Measurements from ENCODE around the gene STN1.

Gene STN1

DNA sequence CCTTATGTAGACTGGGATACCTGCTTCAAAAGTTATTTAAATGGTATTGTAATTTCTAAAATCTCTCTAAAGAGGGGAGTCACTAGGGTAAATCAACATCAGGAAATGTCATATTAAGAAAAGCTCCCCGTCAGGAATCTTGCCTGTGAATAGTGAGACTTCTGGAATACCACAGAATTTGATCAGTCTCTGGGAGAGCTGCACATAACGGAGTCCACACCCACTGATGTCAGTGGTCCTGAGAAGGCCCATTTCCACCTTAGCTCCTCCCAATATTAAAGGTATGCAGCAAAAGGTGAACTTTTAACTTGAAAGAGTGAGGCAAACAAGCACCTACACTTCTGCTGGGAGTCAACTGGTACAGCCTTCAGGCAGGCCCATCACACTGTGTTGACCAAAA, 27.3 kb downstream of the STN1 start:
- DNase-seq, result no peak

DNA sequence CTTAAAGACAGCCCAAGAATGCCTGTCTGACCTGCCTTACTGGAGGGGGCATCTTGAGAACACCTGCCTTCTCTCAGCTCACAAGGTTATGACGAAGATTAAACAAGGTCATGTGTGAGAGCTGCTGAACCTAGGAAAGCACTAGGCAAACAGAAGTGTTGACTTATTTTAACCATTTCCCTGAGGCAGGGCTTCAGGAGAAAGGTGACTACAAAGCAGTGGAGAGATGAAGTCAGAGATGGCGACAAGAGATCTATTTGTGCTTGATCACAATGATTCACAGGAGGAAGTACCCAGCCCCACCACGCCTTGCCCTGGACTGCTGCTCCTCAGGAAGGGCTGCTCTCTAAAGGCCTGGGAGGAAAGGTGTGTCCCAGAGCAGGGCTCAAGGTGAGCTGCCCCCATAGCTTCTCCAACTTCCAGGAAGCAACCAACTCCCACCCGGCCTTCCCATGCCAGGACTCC, 27.8 kb downstream of the STN1 start:
- no peak for DNase-seq

DNA sequence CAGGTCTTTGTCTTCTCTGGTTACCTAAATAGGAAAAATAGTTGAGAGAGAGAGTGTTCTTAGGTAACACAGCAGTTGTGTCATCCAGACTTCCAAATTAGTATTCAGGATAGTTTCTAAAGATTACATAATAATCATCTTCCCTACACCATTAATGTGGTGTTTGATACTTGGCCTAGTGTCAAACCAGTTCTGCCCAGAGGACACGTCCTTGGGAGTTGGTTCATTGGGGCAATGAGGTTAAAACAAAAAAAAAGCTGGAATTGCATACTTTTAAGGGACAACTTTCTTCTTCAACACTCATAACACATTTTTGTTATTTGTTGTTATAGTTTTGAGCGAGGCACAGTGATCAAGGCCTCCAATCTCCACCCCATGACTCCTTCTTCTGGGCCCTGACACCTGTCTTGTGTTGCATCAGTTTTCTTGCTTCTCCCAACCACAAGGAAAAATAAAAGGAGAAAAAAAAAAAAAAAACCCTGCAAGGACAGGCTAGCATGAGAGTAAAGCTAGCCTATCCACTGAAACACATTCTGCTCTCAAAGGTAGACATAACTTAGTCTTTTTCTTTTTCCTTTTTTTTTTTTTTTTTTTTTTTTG, 28.8 kb downstream of the STN1 start:
- no peak for DNase-seq

DNA sequence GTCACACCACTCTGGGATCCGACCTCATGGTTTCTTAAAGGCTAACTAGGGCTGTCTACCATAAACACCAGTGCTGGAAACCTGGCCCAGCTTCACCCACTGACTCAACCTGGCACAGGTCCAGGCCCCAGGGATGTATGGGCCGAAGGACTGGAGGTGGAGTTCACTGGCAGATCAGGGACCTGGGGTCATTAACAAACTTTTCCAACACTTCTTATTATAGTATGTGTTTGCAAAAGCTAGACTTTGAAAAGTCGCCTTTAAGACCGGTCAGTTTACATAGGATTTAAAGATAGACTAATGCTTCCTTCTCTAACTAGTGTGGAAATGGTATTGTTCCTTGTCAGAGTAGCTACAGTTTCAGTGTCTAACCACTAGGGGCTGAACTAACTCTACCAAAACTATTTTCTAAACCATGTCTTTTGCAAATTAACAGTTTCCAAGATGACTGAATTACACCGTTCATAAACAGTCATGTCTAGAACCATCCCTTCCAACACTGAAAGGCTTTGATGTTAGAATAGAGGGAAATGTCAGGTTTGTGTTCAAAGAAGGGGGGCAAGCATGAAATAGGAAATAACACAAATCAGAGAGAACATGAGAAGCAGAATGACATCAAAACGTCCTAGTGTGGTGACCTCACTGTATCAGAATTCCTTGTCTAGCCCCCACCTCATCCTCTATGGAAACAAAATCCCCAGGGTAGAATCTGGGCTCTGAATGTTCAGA, 29.7 kb downstream of the STN1 start:
- DNase-seq, result peak; percentile 79

DNA sequence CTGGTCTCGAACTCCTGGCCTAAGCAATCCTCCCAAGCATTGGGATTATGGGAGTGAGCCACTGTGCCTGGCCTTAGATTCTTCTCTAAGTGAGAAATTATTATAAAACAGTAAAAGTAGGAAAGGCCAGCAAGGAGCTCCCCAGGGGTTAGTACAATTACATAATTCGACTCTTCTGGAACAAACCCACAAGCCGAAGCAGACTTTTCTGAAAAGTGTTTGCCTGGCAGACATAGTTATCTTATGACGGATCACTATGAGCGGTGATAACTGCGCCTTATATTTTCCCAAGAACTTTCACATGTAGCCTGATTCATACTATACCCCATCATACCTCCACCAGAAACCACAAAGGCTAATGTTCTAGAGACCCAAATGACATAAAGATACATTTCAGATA, 32.4 kb downstream of the STN1 start:
- no peak for DNase-seq

DNA sequence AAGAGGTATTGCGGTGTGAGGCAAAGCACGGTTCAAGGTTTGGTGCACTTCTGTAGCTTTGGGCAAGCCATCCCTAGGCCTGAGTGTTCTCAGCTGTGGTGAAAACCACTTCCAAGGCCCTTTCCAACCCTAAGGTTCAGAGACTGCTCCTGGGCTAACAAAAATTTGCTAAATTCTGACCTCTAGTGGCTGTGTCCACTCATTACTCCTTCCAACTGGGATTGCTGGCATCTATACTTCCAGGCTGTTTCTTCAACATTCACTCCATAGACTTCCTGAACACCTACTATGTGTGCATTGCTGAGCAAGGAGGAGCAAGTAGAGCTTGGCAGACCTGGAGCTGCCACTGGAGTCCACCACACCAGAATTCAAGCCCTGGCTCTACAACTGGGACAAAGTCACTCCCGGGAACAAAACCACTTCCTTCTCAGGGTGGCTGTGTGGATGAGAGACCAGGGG, 33.3 kb downstream of the STN1 start:
- peak; percentile 89 for DNase-seq

DNA sequence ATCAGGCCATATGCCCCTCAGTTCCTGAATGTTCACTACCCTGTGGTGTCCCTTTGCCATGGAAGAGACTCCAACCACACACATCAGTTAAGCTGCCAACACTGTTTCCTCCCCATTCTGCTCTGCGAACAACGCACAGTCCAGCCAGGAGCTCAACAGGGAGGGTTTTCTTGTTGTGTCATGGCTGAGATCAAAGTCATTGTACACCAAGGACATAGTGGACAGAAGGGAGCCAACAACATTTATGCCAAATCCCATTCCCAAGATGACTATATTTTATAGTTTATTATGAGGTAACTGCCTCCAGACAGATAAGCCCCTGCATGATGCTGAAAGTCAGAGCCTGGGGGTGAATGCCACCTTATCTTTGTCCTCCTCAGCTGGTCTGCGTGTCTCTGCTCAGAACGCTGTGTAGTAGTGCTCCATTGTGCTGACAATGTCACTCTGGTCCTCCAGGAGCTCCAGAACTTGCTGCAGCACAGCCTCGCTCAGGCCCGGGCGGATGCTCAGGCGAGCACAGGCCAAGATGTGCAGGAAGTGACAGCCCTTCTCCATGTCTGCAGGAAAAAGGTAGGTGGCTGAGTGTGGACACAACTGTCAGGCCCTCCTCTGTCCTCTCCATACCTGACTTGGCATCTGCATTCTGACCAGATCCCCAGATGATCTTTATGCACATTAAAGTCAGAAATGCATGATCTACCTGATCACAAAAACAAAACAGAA, 35.5 kb downstream of the STN1 start:
- no peak for DNase-seq

DNA sequence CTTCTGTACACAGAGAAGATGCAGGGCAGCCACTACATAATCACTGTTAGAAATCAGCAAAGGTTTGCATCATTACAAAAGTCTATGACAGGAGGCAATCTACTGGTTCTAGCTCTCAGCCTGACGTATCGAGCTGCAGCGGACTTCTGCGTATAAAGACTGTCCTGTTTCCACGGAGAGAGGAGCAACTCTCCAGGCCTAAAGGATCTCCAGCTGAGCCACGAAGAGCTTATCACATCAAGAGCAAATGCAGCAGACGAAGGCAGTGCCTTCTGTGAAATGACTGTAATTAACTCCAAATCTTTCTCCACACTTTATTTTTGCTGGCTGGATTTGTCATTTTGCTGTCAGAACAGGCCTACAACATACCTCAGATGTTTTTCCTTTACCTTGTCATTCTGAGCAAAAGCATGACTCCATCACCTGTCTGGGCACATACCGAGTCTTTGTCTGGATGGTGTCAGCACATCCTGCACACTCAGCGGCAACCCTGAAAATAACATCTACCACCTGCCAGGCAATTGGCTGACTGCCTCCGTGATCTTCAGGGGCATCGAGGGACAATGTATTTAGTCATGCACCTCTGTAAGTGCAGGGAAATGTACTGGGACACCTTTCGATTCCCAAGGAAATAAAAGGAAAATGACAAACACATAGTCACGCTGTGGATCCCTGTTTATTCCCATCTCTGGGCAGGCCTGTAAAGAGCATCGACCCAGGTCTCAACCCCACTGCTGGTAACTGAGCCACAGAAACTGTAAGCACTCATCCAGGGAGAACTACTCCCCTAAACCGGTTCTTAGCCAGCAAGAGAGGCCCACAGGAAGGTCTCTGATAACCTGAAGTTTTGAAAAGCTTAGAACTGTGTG, 36.3 kb downstream of the STN1 start:
- DNase-seq, result no peak

DNA sequence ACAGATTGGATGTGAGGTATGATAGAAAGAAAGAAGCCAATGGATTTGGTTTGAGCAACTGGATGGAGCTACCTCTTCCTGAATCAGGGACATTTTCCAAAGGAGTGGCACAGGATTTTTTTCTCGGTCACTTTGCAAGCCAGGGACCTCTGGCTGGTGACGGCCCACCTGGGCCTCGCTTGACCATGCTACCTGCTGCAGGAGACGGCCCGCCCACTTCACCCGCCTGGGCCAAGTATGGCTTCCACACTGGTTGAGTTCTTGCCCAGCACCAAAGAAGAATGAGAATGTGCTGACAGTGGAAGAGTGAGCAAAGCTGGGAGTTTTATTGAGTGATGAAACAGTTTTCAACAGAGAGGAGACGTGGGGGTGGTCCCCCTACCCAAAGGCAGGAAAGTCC, 38.2 kb downstream of the STN1 start:
- no peak for DNase-seq

DNA sequence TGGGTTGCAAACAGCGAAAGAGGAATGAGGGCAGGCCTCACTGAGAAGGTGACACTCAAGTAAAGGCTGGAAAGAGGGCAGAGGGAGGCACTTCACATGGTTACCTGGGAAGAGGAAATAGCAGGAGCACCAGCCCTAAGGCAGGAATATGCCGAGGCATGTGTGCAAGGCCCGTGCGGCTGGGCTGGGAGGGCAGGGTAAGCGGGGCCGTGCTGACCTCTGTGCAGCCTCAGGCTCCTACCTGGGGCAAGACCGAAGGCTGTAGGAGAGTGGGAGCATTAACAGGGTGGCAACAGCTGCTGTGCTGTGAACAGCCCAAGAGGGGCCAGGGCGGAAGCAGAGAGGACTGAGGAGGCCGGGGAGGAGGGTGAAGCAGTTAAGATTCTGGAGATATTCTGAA, 38.6 kb downstream of the STN1 start:
- no peak for DNase-seq

DNA sequence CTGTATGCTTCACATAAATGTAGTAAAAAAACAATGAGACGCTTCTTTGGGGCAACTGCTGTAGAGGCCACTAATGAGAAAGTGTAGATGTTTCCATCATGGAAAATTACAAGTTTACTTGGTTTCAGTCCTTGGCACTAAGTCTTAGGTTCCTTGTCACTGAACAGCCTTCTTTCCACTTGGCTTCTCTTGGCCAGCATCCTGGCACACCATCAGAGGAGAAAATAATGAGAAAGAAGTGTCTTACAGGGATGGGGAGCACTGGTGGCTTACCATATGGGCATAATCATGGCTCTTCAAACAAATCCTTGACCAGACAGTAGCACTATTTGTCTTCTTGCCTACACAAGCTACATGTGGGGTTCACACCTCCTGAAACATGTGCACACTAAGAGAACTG, 40.1 kb downstream of the STN1 start:
- no peak for DNase-seq

DNA sequence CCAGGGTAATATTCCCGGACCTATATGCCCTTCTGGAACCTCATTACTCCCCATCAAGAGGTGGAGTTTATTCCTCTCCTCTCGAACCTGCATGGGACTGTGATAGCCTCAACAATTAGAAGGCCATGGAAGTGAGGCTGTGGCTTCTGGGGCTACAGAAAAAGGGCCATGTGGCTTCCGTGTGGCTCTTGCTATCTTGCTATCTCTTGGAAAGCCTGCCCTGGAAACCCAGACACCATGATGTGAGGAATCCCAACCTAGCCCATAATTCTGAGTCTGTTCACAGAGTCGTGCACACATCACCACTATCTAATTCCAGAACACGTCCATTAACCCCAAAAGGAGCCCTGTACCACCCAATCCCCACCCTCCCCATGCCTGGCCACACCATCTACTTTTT, 41.8 kb downstream of the STN1 start:
- DNase-seq, result no peak

DNA sequence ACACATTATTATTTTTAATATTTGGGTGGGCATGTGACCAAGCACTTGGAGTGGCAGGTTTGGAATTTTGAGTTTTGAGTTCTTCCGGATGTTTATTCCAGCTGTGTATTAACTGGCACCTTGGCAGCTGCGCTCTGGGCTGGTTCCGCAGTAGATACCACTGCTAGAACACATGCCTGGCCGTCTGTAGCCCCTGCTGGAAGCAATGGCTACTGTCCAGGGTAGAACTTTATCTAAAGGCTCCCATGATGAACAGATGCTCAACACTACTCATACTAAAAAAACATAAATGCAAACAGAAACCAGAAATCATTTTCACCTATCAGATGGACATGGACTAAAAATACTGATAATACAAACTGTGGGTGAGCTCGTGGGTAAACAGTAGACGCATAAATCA, 43.3 kb downstream of the STN1 start:
- DNase-seq, result no peak

DNA sequence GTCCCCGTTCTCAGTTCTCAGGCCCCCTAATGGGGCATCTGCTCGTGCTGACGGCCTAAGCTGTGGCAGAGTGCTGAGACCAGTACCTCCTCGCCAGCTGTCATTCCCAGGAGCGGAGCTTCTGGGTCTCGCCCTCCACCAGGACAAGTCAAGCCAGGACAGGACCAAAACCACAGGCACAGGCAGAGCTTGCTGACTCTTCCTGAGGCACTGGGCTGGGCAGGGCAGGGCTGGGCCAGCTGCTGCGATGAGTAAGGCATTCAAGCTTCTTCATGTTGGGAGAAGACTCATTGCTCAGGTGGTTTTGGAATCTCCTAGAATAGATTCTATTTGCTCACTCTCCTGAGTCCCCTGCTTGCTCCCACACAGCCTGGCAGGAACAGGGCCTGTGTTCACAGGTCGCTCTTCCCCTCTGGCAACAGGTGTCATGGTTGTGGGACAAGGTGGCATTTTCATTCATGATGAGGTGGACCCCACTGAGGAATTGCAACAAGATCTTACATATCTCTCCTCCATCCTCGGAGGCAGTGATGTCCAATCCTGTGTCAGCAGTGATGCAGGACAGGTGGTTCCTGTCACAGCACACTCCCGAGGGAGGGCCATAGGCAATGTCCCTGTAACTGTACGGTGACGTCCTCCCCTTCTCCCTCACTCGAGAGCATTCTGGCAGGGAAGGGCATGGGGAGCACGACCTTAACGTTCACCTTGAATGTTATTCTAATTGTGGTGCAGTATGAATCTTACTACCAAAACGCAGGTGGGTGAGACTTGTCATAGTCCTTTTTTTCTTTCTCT, 45.6 kb downstream of the STN1 start:
- DNase-seq, result no peak

DNA sequence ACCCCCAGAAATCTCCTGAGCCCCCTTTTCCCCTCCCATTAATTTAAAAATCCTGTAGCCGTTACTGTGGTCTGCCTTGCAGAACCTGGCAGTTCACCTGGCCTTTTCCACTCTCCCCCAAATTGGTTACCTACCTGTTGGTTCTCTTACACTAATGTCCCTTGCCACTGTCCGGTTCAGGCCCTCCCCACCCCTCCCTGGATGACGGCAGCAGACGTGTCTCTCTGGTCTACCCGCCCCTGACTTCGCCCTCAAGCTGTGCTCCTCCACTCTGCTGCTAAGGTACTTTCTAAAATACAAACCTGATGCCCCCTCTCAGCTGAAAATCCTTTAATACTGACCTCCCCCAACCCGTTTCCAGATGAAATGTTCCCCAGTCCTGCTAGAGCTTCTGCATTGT, 47.0 kb downstream of the STN1 start:
- DNase-seq, result no peak

DNA sequence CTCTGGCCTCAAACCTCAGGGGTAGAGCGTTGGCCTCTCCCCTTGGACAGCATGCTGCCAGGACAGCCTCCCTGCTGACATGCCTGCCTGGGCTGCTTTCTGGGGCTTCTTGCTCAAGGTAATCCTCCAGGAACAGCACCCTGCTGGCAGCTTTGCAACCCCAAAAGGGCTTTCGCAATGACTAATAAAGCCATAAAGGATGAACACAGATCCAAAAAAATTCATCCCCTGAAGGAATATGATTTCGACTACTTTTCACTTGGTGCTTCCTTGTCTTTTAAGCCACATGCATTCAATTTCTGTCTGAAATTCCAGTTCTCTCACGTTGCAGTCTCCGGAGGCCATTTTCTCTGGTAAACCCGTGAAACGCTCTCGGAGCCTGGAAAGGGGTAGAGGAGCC, 47.5 kb downstream of the STN1 start:
- peak; percentile 48 for DNase-seq

DNA sequence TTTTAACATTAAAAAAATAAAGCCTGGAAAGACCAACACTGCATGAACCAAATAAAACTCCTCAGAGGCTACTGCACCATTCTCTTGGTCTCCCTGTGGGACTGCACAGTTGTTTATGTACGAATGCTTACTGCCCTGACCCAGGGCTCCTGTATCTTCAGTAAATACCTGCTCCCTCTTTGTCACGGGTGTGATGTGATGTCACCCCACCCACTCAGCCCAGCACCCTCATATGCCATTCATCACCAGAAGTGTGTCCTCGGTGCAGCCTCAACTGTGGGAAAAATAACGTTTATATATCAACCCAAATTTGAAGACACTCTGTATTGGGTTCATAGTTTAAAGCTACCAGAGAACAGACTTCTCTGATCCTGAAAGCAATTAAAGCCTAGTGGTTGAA, 48.6 kb downstream of the STN1 start:
- DNase-seq, result no peak

DNA sequence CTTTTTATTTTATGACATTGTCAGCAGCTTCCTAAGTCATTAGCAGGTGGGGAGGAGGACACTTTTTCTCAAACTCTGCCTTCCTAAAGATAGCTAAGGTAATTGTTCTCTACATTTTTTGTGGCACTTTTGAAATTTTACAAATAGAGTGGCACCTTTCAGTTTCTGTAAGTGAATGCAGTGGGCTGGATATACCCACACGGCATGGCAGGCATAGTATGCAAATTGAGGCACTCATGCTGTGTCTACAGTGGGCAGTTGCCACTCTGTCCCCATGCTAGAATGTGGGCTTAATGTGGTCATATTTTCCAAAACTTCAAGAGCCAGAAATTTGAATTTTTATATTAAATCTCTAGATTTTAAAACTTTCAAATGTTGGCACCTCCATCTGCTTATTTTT, 49.8 kb downstream of the STN1 start:
- DNase-seq, result no peak

DNA sequence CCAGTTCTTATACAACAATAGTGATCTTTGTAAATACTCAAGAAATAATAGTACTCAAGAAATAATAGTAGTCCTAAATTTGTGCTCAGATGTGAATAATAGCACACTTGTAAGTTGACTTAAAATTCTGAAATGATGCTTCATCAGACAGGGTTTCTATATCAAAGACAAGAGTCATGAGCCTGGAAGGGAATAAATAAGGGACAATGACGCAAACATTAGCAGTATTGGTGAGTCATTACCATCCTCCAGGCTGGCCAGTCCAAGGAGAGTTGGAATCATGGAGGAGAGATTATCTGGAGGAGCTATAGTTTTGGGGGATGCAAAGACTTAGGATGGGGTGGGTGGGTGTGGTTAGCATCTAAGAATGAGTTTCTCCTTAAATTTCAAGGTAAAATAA, 56.5 kb downstream of the STN1 start:
- no peak for DNase-seq

DNA sequence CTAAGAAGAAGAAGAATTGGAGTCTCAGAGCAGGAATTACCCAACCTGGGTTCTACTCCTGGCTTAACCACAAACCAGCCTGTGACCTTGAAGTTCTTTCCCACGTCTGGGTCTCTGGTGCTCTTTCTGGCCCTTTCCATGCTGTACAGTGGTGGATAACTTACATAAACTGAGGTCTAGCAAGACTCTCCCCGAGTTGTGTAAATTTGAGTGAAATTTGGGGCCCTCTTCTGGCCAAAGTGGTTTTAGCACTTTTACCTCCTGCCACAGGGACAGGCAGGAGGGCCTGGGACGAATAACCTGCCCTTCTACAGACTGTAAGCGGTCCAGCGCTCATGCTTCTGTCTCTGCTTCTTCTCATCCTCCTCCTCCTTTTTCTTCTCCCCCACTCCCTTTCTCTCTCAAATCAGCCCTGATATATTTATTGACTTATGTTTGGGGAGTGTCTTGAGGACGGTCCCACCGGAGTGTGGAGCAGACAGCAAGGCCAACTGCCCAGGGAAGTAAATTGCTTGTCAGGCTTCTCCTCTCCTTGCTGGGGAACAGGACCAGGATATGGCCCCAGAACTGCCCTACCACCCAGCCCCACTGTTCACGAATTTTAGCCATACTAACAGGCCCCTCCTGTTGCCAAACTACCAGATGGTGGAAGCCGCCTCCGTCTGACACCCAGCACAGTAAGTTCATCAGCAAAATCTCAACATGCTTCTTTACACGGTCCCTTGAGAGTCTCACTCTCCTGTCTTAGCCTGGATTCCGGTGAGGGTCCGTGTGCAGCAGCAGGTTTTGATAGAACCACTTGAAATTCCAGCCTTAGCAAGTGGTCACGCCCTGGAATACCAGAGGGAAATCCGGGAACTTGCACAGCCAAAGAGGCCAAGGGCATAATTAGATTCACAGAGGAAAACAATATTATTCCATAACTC, 58.6 kb downstream of the STN1 start:
- peak; percentile 90 for DNase-seq

DNA sequence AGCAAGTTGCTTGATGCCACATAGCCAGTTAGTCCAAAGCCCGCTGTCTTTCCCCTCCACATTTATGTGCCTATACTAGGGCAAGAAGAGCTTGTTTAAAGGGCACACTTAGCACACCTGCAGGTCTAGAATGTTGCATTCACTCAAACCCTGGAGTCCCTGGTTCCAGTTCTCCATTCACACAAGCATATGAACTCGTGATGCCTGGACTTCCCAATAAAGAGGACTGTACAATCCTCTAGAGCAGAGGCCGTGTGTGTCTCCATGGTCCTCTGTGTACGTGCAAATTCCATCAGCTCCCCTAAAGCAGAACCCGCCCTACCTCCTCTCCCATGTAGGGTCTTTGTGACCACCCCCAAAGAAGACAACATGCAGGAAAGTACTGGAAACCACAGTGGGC, 59.6 kb downstream of the STN1 start:
- DNase-seq, result no peak

Data from eye (tissue), 1 donor.